Ovary (tissue), 9 donors: ENCODE measurements around the gene ARHGEF39. TPM values are rescaled to one million over a fixed set of nuclear protein-coding genes. Genes with fewer than 3 reads are reported as not detected.

Source experiments
- DNase-seq, 5 donors: peaks; one replicate each; pipeline ENCODE4 v3.0.0-alpha.2; 2019 to 2020
- H3K27ac ChIP-seq, 2 donors: fragments of 200-600 bp; one replicate each; pipeline versions ENCODE4 v1.5.1 to v1.8.0; 2019 to 2022
- H3K27me3 ChIP-seq: fragments of 200-600 bp; one replicate; pipeline ENCODE4 v1.8.0; 2022
- H3K36me3 ChIP-seq: fragments of 200-600 bp; sonication (generic); one replicate; pipeline ENCODE4 v1.5.1; 2019
- H3K4me1 ChIP-seq: one replicate; pipeline ENCODE4 v1.8.1; 2013; ENCODE audit warnings: mild to moderate bottlenecking, moderate library complexity; ENCODE audit not compliant: insufficient read depth
- H3K4me3 ChIP-seq: fragments of 200-600 bp; sonication (generic); one replicate; pipeline ENCODE4 v1.5.1; 2017
- H3K9me3 ChIP-seq, 2 donors: fragments of 200-600 bp in 1 of 2; sonication (generic) in 1 of 2; one replicate each; pipeline versions ENCODE4 v1.5.1 to v1.8.1; 2013 to 2019; ENCODE audit warnings: mild to moderate bottlenecking in 1 of 2, moderate library complexity in 1 of 2
- CTCF ChIP-seq, 3 donors: fragments of 450-650 bp in 2 of 3; fragments of 200-600 bp in 1 of 3; IDR thresholded peaks; one replicate each; pipeline versions ENCODE4 v1.5.1 to v1.8.0; 2016 to 2022; ENCODE audit warnings: antibody characterized with exemption in 3 of 3, mild to moderate bottlenecking in 1 of 3
- EP300 ChIP-seq: sonication (generic); formaldehyde crosslinking; IDR thresholded peaks from one replicate; pipeline ENCODE4 v1.6.1; 2017; ENCODE audit warnings: antibody characterized with exemption
- POLR2A ChIP-seq: fragments of 450-650 bp; IDR thresholded peaks from one replicate; pipeline ENCODE4 v1.6.1; 2017; ENCODE audit warnings: antibody characterized with exemption, mild to moderate bottlenecking, moderate library complexity
- WGBS, 3 donors: extraction: QIAGEN DNeasy Blood & Tissue Kit in 1 of 3; methylation state at CpG; one replicate each; pipeline versions ENCODE4 v1.1.5 to v1.1.7; 2013 to 2017; 5-methylcytosine and 5-hydroxymethylcytosine counted together
- intact Hi-C, 4 donors: fragments of 100-400 bp; cut with DNase I; formaldehyde crosslinking; loops; one replicate each; pipeline versions ENCODE4 v1.11.0 to v1.15.1; 2022 to 2023
- polyA plus RNA-seq, 2 donors: library from polyadenylated mRNA; stranded (reverse); fragments of 200-250 nt in 1 of 2; fragments of 350-450 nt in 1 of 2; fragmentation: Illumina TruSeq in 1 of 2; extraction: RNeasy Lipid Tissue Mini Kit (QIAGEN cat#74804) in 1 of 2; gene quantifications; one replicate each; pipeline ENCODE4 v1.2.3, GENCODE V29; 2013 to 2014
- total RNA-seq, 7 donors: library from RNA; depleted of rRNA in 2 of 7; stranded (reverse); fragments of >200 nt in 2 of 7; fragmentation: NEBNext Ultra II Directional in 3 of 7; extraction: Animal tissue kit (Norgen Biotek cat#: 25700) in 3 of 7; gene quantifications; one replicate each; pipeline versions ENCODE4 v1.1.0 to v1.2.4, GENCODE V29; 2016 to 2023
- donor health status: DM: no; HTN: no; CAD: no; lungs with moderate emphysema.
- donor health status: DM: no; HTN: no; CAD: no.
- donor health status: Bipolar disorder and iron deficiency.
- donor health status: DM: yes; HTN: yes; CAD: no.
- donor health status: DM: no; HTN: no; CAD: no.
- donor health status: DM: yes; HTN: yes; CAD: no.

The ARHGEF39 gene
- total and polyA plus RNA-seq, 9 donors, result 0.17 to 1.4 (median 0.52) TPM

GRCh38 chr9:35679766-35680330 is 14.9 kb upstream of the ARHGEF39 start:
- H3K4me1 ChIP-seq, result peaks cover 10% of the 10 kb centered on the region
- 87 to 92% (median 89%) methylated on average over 8 of the region's 8 CpGs for WGBS, 3 donors
- no peak overlapping the region for H3K27ac ChIP-seq
- no peak overlapping the region for H3K4me3 ChIP-seq
- no peak for DNase-seq
- intact Hi-C loops, result no loop called here
- H3K36me3 ChIP-seq, result no peaks in the 10 kb centered on the region
- no peaks in the 10 kb centered on the region for H3K27me3 ChIP-seq
- H3K9me3 ChIP-seq, result no peaks in the 10 kb centered on the region
- no peak for TF ChIP-seq POLR2A
- no peak for TF ChIP-seq CTCF (IDR thresholded peaks at IDR 0.05)
- TF ChIP-seq EP300, result no peak

GRCh38 chr9:35679091-35679490 is 14.1 kb upstream of the ARHGEF39 start:
- TF ChIP-seq POLR2A (no peak), EP300 (no peak), CTCF (IDR thresholded peaks at IDR 0.05) (no peak)
- Histone ChIP-seq H3K4me1 (peaks cover 8% of the 10 kb centered on the region), H3K4me3 (no peak overlapping the region), H3K9me3 (no peaks in the 10 kb centered on the region), H3K27ac (no peak overlapping the region), H3K27me3 (no peaks in the 10 kb centered on the region), H3K36me3 (no peaks in the 10 kb centered on the region)
- WGBS, 3 donors, result 89 to 93% (median 92%) methylated on average over 5 of the region's 5 CpGs
- intact Hi-C loops, result no loop called here
- DNase-seq, result no peak

- Histone ChIP-seq H3K9me3 (no peaks in the 10 kb centered on the region), H3K4me3 (peak overlapping the region; percentile 52), H3K4me1 (peaks cover 8% of the 10 kb centered on the region), H3K36me3 (no peaks in the 10 kb centered on the region), H3K27ac (no peak overlapping the region), H3K27me3 (no peaks in the 10 kb centered on the region)
- 3 to 5% (median 4%) methylated on average over 29 to 51 of the region's 51 CpGs for WGBS, 3 donors
- DNase-seq, result peak; percentile 47 to 77 (median 69)
- intact Hi-C loops, result no loop called here
- TF ChIP-seq CTCF (IDR thresholded peaks at IDR 0.05) (no peak), POLR2A (no peak), EP300 (no peak)
These were observed 10.9 kb upstream of the ARHGEF39 start for GRCh38 chr9:35675732-35676392.

GRCh38 chr9:35675204-35675603 is 10.2 kb upstream of the ARHGEF39 start:
- intact Hi-C loops, result no loop called here
- TF ChIP-seq CTCF (IDR thresholded peaks at IDR 0.05) (no peak), EP300 (no peak), POLR2A (no peak)
- 32 to 38% (median 36%) methylated on average over 13 of the region's 13 CpGs for WGBS, 3 donors
- H3K4me1 ChIP-seq, result peaks cover 5% of the 10 kb centered on the region
- H3K4me3 ChIP-seq, result peak overlapping the region; percentile 52
- H3K36me3 ChIP-seq, result no peaks in the 10 kb centered on the region
- H3K9me3 ChIP-seq, result no peaks in the 10 kb centered on the region
- H3K27ac ChIP-seq, result no peak overlapping the region
- H3K27me3 ChIP-seq, result no peaks in the 10 kb centered on the region
- DNase-seq, result no peak
